Esophagus mucosa (tissue), 1 donor: ENCODE measurements around the gene SEC63. TPM values are rescaled to one million over a fixed set of nuclear protein-coding genes. Genes with fewer than 3 reads are reported as not detected.
"Not testable (repeated sequence)": the region's sequence is repeated elsewhere in the genome, so short reads cannot be mapped to it uniquely, and the experiment has no call there.

ENCODE experiments used
- ATAC-seq: fragments of 200-7000 bp; cut with Tn5 transposase; one replicate; pipeline ENCODE4 v1.9.1; 2020
- total RNA-seq: library from RNA; stranded (reverse); gene quantifications from one replicate; pipeline ENCODE4 v1.2.4, GENCODE V29; 2023
- donor health status: DM: yes; HTN: yes; CAD: no.

The SEC63 gene
- total RNA-seq, 1 donor from 2014 or later = 47.0 TPM

DNA sequence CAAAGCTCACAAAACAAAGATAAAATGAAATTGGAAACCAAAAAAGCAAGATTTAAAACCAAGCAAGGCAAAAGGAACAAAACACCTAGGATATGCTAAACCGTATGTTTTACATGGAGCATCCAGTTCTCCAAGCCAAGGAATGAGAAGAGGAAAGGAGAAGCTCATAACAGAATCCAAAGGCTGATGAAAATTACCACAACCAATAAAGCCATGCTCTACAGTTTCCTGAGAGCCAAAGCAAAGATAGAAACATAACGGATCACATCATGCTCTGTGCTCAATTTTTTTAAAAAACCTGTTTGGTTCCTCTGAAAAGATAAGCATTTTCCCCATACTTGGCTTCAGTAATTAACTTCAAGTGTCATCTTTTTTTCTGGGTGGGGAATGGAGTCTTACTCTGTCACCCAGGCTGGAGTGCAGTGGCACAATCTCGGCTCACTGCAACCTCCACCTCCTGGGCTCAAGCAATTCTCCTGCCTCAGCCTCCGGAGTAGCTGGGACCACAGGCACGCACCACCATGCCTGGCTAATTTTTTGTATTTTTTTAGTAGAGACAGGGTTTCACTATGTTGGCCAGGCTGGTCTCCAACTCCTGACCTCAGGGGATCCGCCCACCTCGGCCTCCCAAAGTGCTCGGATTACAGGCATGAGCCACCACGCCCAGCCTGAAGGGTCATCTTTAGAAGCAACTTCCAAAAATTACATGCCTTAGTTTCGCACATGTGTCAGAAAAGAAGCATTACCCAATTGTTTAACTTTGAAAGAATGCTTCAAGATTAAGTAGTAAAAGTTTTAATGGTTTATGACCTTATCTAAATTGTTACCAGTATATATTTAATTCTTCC is 31.1 kb downstream of the SEC63 start:
- ATAC-seq = not testable (repeated sequence)

DNA sequence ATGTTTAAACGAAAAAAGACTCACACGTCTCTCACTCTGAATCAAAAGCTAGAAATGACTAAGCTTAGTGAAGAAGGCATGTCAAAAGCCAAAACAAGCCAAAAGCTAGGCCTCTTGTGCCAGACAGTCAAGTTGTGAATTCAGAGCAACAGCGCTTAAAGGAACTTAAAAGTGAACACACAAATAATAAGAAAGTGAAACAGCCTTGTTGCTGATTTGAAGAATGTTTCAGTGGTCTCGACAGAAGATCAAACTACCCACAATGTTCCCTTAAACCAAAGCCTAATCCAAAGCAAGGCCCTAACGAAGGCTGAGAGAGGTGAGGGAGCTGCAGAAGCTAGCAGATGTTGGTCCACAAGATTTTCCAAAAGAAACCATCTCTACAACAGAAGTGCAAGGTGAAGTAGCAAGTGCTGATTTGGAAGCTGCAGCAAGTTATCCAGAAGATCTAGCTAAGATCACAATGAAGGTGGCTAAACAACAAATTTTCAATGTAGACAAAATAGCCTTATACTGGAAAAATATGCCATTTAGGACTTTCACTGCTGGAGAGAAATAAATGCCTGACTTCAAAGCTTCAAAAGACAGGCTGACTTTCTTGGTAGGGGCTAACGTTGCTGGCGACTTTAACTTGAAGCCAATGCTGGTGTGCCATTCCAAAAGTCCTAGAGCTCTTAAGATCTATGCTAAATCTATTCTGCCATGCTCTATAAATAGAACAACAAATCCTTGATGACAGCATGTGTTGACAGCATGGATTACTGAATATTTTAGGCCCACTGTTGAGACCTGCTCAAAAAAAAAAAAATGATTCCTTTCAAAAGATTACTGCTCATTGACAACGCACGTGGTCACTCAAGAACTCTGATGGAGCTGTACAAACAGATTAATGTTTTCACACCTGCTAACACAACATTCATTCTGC is 40.3 kb downstream of the SEC63 start:
- no peak for ATAC-seq

DNA sequence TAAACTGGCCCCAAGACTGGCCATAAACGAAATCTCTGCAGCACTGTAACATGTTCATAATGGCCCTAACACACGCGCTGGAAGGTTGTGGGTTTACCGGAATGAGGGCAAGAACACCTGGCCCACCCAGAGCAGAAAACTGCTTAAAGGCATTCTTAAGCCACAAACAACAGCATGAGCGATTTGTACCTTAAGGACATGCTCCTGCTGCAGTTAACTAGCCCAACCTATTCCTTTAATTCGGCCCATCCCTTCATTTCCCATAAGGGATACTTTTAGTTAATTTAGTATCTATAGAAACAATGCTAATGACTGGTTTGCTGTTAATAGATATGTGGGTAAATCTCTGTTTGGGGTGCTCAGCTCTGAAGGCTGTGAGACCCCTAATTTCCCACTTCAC is 41.0 kb downstream of the SEC63 start:
- ATAC-seq = not testable (repeated sequence)

DNA sequence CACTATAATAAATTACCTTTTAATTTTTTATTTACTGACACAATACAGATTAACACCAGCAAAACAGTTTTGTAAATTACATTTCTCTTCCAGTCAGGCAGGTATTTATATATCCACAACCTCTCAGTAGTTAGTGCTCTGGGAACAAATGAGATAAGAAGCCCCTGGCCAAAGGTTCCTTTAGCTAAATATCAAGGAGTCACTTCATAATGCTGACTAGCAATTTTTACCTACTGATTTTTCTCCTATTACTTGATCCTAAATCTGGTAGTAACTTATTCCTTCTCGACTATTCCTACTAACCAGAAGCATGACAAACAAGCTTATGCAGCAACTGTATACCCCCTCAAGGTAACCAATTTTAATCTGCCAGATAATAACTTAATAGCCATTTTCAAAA is 46.3 kb downstream of the SEC63 start:
- ATAC-seq = no peak

DNA sequence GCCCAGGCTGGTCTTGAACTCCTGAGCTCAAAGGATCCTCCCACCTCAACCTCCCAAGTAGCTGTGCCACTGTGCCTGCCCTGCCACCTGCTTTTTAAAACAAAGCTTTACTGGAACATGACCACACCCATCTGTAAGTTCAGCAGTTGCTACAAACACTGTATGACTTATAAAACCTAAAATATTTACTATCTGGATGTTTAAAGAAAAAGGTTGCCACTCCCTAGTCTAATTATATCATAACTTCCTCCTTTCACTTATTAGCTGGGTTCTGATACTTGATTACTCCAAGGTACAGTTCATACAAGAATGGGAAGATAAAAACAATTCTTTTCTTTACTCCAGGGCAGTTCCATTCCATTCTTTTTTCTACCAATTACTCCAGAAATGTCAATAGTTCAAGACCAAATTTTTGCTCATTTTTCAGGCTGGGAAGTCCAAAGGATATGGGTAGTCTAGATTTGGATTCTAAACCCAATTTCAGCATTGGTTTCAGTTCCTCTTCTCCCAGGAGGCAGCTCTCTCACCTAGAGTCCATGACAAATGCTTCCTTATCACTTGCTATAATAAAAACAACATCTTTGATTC is 63.1 kb downstream of the SEC63 start:
- peak; percentile 93 for ATAC-seq

- not testable (repeated sequence) for ATAC-seq
Observed at GRCh38 chr6:107890431-107890830, 67.6 kb downstream of the SEC63 start.

DNA sequence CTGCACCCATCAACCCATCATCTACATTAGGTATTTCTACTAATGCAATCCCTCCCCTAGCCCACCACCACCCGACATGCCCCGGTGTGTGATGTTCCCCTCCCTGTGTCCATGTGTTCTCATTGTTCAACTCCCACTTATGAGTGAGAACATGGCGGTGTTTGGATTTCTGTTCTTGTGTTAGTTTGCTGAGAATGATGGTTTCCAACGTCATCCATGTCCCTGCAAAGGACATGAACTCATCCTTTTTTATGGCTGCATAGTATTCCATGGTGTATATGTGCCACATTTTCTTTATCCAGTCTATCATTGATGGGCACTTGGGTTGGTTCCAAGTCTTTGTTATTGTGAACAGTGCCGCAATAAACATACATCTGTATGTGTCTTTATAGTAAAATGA is 72.1 kb downstream of the SEC63 start:
- ATAC-seq = not testable (repeated sequence)

DNA sequence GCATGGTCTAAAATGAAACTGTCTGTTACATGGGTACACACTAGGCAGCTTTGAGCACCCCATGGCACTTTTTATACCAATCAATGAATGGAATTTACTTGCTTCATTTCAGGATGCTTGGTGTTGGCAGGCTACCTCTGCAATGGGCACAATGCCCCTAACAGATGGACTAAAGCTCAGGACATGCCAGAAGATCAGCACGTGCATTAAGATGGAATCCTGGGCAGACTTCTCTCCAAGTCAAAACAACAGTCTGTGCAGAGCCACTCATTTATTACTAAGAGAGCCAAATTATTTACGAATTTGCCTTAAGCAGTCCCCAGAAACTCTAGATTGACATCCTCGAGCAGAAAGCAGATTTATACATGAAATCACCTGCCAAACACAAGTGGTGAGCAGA is 78.1 kb downstream of the SEC63 start:
- ATAC-seq = no peak

GRCh38 chr6:107877968-107878367 is 80.0 kb downstream of the SEC63 start:
- no peak for ATAC-seq

DNA sequence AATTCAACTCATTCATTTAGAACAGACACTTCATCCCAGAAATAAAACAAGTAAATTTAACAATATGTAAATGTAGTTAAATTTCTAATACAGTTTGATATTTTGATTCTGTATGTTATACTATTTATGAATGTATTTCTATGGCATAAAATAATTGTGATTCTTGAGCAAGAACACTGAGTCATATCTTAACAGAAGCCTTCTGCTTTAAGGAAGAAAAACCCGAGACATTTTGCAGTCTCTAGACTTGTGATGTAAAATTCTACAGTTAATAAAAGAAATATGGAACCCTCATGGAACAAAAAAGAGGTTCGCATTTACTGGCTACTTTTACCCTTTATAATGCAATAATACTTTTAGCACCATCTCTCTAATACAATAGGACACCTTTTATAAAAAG is 86.0 kb downstream of the SEC63 start:
- no peak for ATAC-seq

- not testable (repeated sequence) for ATAC-seq
Observed at GRCh38 chr6:107871512-107871911, 86.5 kb downstream of the SEC63 start.

- ATAC-seq = no peak
Observed at GRCh38 chr6:107871016-107871415, 87.0 kb downstream of the SEC63 start.

GRCh38 chr6:107870381-107870780 is 87.6 kb downstream of the SEC63 start:
- ATAC-seq = peak; percentile 47

- peak; percentile 41 for ATAC-seq
Observed at GRCh38 chr6:107869871-107870270, 88.1 kb downstream of the SEC63 start.

DNA sequence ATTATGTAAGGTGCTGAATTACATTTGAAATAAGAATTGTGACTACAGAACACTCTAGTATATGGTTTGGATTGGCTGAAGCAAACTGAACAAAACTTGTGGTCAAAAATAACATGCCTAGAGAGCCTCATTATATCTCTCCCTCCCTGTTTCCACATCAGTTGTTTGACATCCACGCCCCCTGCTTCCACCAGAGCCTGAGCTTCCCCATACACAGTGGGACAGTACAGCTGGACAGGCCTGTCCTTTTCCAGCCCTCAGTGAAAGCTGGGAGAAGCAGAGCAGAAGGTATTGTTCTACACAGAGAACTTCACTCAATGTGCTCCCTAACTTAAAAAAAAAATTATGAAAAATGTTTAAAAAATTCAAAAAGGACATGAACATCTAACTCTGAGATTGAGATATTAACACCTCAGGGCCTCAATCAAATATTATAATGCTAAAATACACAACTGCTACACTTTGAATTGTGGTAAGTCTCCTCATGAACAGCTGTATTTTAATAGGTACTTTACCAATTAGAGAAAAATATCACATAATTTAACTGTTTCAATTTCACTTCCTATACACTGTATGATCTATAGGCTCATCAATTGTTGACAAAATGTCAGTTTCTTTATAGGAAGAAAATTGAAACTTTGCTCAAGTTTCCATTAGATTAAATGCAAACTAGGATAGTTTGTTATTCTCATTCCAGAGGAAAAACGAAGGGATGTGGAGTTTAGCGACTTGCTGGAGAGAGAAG is 89.0 kb downstream of the SEC63 start:
- no peak for ATAC-seq

DNA sequence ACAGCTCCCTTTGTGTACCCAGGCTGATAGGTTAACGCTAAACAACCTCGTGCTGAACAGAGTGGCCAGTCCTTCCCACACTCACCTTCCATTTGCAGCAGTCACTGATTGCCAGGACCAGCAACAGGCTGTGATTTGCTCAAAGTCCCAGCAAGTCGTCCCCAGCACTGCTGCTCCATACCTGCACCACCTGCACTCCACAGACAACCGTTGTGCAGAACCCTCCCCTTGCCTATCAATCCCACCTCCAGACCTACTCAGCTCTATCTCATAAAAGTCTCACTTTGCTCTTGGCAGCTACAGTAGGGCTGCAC is 90.7 kb downstream of the SEC63 start:
- no peak for ATAC-seq

DNA sequence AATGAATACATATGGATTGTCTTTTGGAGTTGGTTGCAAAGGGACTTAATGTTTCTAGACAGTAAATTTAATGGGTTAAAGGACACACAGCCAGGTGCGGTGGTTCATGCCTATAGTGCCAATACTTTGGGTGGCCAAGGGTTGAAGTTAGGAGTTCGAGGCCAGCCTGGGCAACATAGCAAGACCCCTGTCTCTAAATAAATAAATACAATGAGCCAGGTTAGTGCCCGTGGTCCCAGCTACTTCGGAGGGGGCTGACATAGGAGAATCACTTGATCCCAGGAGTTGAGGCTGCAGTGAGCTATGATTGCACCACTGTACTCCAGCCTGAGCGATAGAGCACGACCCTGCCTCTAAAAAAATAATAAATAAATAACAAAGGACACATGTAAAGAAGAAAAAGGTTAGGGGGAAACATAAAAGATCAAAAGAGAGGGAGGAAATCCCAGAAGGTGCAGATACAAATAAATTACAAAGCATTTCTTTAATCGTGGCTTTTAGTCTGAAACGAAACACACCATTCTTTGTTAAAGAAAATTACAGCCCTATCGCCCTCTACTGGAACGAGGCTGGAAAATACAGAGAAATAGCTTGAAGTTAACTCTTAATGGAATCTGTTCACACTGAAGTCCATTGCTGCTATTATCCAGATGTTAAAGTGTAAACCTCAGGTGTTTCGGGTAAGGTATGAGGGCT is 91.3 kb downstream of the SEC63 start:
- ATAC-seq = no peak

DNA sequence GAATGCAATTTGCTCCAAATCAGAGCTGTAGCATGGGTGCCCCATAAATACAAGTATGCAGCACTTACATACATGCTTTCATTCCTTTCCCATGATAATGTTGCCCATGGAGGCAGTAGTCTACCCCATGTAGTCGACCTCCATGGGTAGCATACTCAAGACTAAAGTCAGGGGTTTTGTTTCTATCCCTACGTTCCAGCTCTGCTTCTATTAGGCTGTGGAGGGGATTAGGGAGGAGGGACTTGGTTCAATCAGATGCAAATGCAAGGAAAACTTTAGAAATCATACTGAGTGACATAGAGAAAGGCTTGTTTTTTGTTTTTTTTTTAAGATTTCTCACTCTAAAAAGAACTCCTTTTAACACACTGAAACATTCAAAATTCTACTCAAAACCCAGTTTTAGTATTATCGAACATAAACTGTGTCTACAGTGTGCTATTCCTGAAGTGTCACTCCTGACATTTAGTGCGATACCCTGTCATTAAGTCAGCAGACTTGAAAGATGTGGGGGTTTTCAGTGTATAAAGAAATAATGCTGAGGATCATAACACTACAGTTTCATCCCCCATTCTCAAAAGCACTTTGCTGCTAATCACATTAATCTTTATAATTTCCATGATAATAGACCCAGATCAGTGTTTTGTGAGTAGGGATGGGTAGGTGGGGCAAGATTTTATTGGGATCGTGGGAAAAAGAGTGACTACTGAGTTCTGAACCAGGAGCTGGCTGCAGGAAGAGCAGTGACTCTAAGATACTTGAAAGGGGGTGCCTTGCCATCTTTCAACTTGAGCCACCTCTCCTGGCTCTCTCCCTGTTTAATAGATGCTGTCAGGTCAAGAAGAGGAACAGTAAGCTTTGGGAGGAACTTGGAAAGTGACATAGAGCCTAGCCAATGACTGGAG is 93.5 kb downstream of the SEC63 start:
- no peak for ATAC-seq

DNA sequence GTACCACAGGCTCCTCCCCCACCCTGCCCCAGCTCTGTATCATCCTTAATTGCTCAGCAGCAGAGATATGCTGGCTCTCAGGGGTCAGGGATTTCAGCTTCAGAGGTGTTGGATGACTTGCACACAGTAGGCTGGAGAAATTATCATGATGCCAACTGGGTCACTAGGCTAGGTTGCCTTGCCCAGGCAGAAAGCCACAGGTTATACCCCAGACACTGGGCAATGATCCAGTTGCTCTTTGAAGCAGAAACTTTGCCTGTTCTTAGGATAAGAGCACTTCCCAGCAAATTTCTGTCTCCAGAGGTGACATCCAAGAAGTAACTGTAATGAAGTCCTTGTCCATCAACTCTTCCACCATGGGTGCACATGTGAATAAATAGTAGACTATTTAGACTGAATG is 95.6 kb downstream of the SEC63 start:
- no peak for ATAC-seq

DNA sequence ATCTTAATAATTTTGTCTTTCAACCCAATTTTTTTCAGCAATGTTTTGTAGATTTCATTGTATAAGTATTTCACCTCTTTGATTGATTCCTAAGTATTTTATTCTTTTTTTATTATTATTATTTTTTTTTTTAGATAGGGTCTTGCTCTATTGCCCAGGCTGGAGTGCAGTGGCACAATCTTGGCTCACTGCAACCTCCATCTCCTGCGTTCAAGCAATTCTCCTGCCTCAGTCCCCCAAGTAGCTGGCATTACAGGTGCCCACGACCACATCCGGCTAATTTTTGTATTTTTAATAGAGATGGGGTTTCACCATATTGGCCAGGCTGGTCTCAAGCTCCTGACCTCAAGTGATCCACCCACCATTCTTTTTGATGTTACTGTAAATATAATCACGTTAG is 97.0 kb downstream of the SEC63 start:
- not testable (repeated sequence) for ATAC-seq

GRCh38 chr6:107860144-107860543 is 97.9 kb downstream of the SEC63 start:
- not testable (repeated sequence) for ATAC-seq
